ENCODE results near the gene RNLS. TPM values are rescaled to one million over a fixed set of nuclear protein-coding genes. Genes with fewer than 3 reads are reported as not detected.

The RNLS gene
- total RNA-seq, 2 experiments from 2014 or later, result 0.95 to 2.7 TPM

- Mint-ChIP-seq H3K36me3 (ENCODE audit: low read depth) (no peaks in the 10 kb centered on the region), H3K27ac (no peak overlapping the region), H3K27me3 (no peaks in the 10 kb centered on the region), H3K4me3 (no peak overlapping the region), H3K9me3 (peaks cover 3% of the 10 kb centered on the region), H3K4me1 (ENCODE audit: low read depth) (peaks cover 52% of the 10 kb centered on the region)
- POLR2A ChIA-PET, result no interaction called here
- intact Hi-C loops (cut with DNase I, micrococcal nuclease), result loop anchor here in 1 of 2 experiments (5.0 kb wide), 1 partner anchor 412 kb away; the partner anchor contains the start of genes KLLN and PTEN
- H3K36me3 ChIP-seq (ENCODE audit: insufficient read depth, low read length), result no peaks in the 10 kb centered on the region
- H3K4me1 ChIP-seq (ENCODE audit: insufficient read depth, low read length), result peaks cover 30% of the 10 kb centered on the region
- CTCF ChIA-PET, result no interaction called here
- no peak for TF ChIP-seq CTCF (IDR thresholded peaks at IDR 0.05)
- no peak overlapping the region for H3K4me3 ChIP-seq (ENCODE audit: low read length)
- no peak overlapping the region for H3K27ac ChIP-seq (ENCODE audit: low read depth in 1 of 2, low read length in 2 of 2)
- no peaks in the 10 kb centered on the region for H3K9me3 ChIP-seq (ENCODE audit: control insufficient read depth in 1 of 2, insufficient read depth in 1 of 2, low read length in 2 of 2)
- no peaks in the 10 kb centered on the region for H3K27me3 ChIP-seq (ENCODE audit: control insufficient read depth in 1 of 2, insufficient read depth in 2 of 2, low read length in 2 of 2)
- no peak for ATAC-seq (ENCODE audit: poor library complexity)
- no peak for DNase-seq
Observed at GRCh38 chr10:88274286-88274685, 308.8 kb downstream of the RNLS start.

GRCh38 chr10:88273567-88273966 is 309.6 kb downstream of the RNLS start:
- Mint-ChIP-seq H3K27me3 (no peaks in the 10 kb centered on the region), H3K36me3 (ENCODE audit: low read depth) (no peaks in the 10 kb centered on the region), H3K9me3 (peaks cover 3% of the 10 kb centered on the region), H3K4me1 (ENCODE audit: low read depth) (peaks cover 44% of the 10 kb centered on the region), H3K27ac (no peak overlapping the region), H3K4me3 (no peak overlapping the region)
- ChIA-PET POLR2A (no interaction called here), CTCF (no interaction called here)
- Histone ChIP-seq H3K36me3 (ENCODE audit: insufficient read depth, low read length) (no peaks in the 10 kb centered on the region), H3K4me1 (ENCODE audit: insufficient read depth, low read length) (peaks cover 28% of the 10 kb centered on the region), H3K27ac (ENCODE audit: low read depth in 1 of 2, low read length in 2 of 2) (no peak overlapping the region), H3K4me3 (ENCODE audit: low read length) (no peak overlapping the region), H3K9me3 (ENCODE audit: control insufficient read depth in 1 of 2, insufficient read depth in 1 of 2, low read length in 2 of 2) (no peaks in the 10 kb centered on the region), H3K27me3 (ENCODE audit: control insufficient read depth in 1 of 2, insufficient read depth in 2 of 2, low read length in 2 of 2) (no peaks in the 10 kb centered on the region)
- TF ChIP-seq CTCF (IDR thresholded peaks at IDR 0.05), result no peak
- intact Hi-C loops (cut with DNase I, micrococcal nuclease), result loop anchor here in 1 of 2 experiments (5.0 kb wide), 1 partner anchor 411 kb away; the partner anchor contains the start of genes KLLN and PTEN
- DNase-seq (no peak), ATAC-seq (ENCODE audit: poor library complexity) (no peak)

- H3K9me3 Mint-ChIP-seq, result peaks cover under 1% of the 10 kb centered on the region
- ATAC-seq (ENCODE audit: poor library complexity) (peak; percentile 24), DNase-seq (peak in 2 of 14 experiments; percentile 50 to 61)
- intact Hi-C loops (cut with DNase I, micrococcal nuclease), result loop anchor here in 1 of 2 experiments (5.0 kb wide), 1 partner anchor 410 kb away; the partner anchor contains the start of genes KLLN and PTEN
- H3K4me3 ChIP-seq (ENCODE audit: low read length), result no peak overlapping the region
- TF ChIP-seq CTCF (IDR thresholded peaks at IDR 0.05), result no peak
- no peaks in the 10 kb centered on the region for H3K27me3 ChIP-seq (ENCODE audit: control insufficient read depth in 1 of 2, insufficient read depth in 2 of 2, low read length in 2 of 2)
- no peaks in the 10 kb centered on the region for H3K36me3 Mint-ChIP-seq (ENCODE audit: low read depth)
- POLR2A ChIA-PET, result interaction anchor here (1.4 to 3.0 kb wide), 5 partner anchors 9 to 410 kb away, joined by 5 to 12 read pairs (median 8); partner anchors contain the start of genes KLLN and PTEN
- CTCF ChIA-PET, result interaction anchor here (1.4 kb wide), 1 partner anchor 118 kb away, joined by 4 read pairs; no protein-coding TSS in a partner anchor
- H3K27me3 Mint-ChIP-seq, result no peaks in the 10 kb centered on the region
- no peaks in the 10 kb centered on the region for H3K36me3 ChIP-seq (ENCODE audit: insufficient read depth, low read length)
- peak overlapping the region; percentile 75 for H3K4me3 Mint-ChIP-seq
- H3K27ac ChIP-seq (ENCODE audit: low read depth in 1 of 2, low read length in 2 of 2), result peak overlapping the region in 1 of 2 donors; percentile 33
- H3K4me1 ChIP-seq (ENCODE audit: insufficient read depth, low read length), result peaks cover 28% of the 10 kb centered on the region
- peak overlapping the region; percentile 80 for H3K27ac Mint-ChIP-seq
- H3K9me3 ChIP-seq (ENCODE audit: control insufficient read depth in 1 of 2, insufficient read depth in 1 of 2, low read length in 2 of 2), result no peaks in the 10 kb centered on the region
- H3K4me1 Mint-ChIP-seq (ENCODE audit: low read depth), result peaks cover 44% of the 10 kb centered on the region
Observed at GRCh38 chr10:88271761-88272543, 311.2 kb downstream of the RNLS start.

All from CD4-positive, alpha-beta T cell (primary cell).